ENCODE measurements around the gene ADRA2C. TPM values are rescaled to one million over a fixed set of nuclear protein-coding genes. Genes with fewer than 3 reads are reported as not detected.

Gene ADRA2C
- total and polyA plus RNA-seq, 2 experiments from 2014 or later: 6.3 to 7.7 TPM

- no peak for DNase-seq (ENCODE audit: low spot score)
- H4K20me1 ChIP-seq (ENCODE audit: insufficient read depth, poor library complexity, severe bottlenecking): no peaks in the 10 kb centered on the region
- H3K4me1 ChIP-seq (ENCODE audit: insufficient read depth): no peaks in the 10 kb centered on the region
- no peak overlapping the region for H3K4me3 ChIP-seq
- H2AFZ ChIP-seq: no peak overlapping the region
- H3K4me2 ChIP-seq: no peak overlapping the region
- no peaks in the 10 kb centered on the region for H3K36me3 ChIP-seq (replicated peaks; ENCODE audit: insufficient read depth, low read depth)
- no peaks in the 10 kb centered on the region for H3K79me2 ChIP-seq
- H3K9me3 ChIP-seq (ENCODE audit: low read depth): no peaks in the 10 kb centered on the region
- peaks cover 8% of the 10 kb centered on the region for H3K27me3 ChIP-seq
- 87% methylated on average over 2 of the region's 2 CpGs for WGBS (ENCODE audit: low lambda C conversion rate, missing lambda C conversion rate)
- H3K9me2 ChIP-seq (replicated peaks; ENCODE audit: insufficient read depth): no peaks in the 10 kb centered on the region
- no peak overlapping the region for H3K27ac ChIP-seq
- TF ChIP-seq EZH2 (IDR thresholded peaks at IDR 0.05; ENCODE audit: borderline replicate concordance) (no peak), EZH2phosphoT487 (IDR thresholded peaks at IDR 0.05; ENCODE audit: low read depth, severe bottlenecking, unreplicated experiment) (no peak)
- TF ChIP-seq, protein P1, sequence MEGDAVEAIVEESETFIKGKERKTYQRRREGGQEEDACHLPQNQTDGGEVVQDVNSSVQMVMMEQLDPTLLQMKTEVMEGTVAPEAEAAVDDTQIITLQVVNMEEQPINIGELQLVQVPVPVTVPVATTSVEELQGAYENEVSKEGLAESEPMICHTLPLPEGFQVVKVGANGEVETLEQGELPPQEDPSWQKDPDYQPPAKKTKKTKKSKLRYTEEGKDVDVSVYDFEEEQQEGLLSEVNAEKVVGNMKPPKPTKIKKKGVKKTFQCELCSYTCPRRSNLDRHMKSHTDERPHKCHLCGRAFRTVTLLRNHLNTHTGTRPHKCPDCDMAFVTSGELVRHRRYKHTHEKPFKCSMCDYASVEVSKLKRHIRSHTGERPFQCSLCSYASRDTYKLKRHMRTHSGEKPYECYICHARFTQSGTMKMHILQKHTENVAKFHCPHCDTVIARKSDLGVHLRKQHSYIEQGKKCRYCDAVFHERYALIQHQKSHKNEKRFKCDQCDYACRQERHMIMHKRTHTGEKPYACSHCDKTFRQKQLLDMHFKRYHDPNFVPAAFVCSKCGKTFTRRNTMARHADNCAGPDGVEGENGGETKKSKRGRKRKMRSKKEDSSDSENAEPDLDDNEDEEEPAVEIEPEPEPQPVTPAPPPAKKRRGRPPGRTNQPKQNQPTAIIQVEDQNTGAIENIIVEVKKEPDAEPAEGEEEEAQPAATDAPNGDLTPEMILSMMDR (IDR thresholded peaks at IDR 0.05; ENCODE audit: poor library complexity): no peak
These were observed 47.7 kb upstream of the ADRA2C start for GRCh38 chr4:3718462-3718861.

DNA sequence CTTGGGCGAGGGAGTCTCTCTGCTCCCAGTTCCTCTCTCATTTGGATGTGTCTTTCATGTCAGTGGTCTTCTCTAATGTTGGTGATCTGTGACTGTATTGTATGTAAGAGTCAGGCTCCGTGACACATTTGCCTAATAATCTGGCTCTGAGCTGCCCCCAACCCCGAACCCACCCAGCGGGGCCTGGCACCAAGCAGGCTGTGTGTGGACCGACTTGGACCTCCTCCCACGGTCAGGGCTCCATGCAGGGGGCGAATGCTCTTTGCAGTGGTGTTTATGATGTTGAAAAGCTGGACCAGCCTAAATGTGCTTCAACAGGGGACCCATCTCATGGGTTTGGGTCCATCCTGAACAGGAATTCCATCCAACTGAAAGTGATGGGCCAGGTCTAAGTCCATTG is 47.0 kb upstream of the ADRA2C start:
- no peak overlapping the region for H3K4me2 ChIP-seq
- H4K20me1 ChIP-seq (ENCODE audit: insufficient read depth, poor library complexity, severe bottlenecking): no peaks in the 10 kb centered on the region

GRCh38 chr4:3719836-3720235 is 46.3 kb upstream of the ADRA2C start:
- TF ChIP-seq, protein P1 (IDR thresholded peaks at IDR 0.05; ENCODE audit: poor library complexity): no peak
- TF ChIP-seq EZH2 (IDR thresholded peaks at IDR 0.05; ENCODE audit: borderline replicate concordance) (no peak), EZH2phosphoT487 (IDR thresholded peaks at IDR 0.05; ENCODE audit: low read depth, severe bottlenecking, unreplicated experiment) (no peak)
- H3K27me3 ChIP-seq: peaks cover 22% of the 10 kb centered on the region
- 85% methylated on average over 11 of the region's 11 CpGs for WGBS (ENCODE audit: low lambda C conversion rate, missing lambda C conversion rate)

More for the DNA sequence above, 47.0 kb upstream of the ADRA2C start:
- Histone ChIP-seq H3K36me3 (replicated peaks; ENCODE audit: insufficient read depth, low read depth) (no peaks in the 10 kb centered on the region), H2AFZ (no peak overlapping the region), H3K9me2 (replicated peaks; ENCODE audit: insufficient read depth) (no peaks in the 10 kb centered on the region), H3K27me3 (peaks cover 16% of the 10 kb centered on the region), H3K9me3 (ENCODE audit: low read depth) (no peaks in the 10 kb centered on the region), H3K4me1 (ENCODE audit: insufficient read depth) (no peaks in the 10 kb centered on the region), H3K27ac (no peak overlapping the region), H3K4me3 (no peak overlapping the region), H3K79me2 (no peaks in the 10 kb centered on the region)
- DNase-seq (ENCODE audit: low spot score): no peak
- TF ChIP-seq EZH2phosphoT487 (IDR thresholded peaks at IDR 0.05; ENCODE audit: low read depth, severe bottlenecking, unreplicated experiment) (no peak), EZH2 (IDR thresholded peaks at IDR 0.05; ENCODE audit: borderline replicate concordance) (no peak)
- TF ChIP-seq, protein P1 (IDR thresholded peaks at IDR 0.05; ENCODE audit: poor library complexity): no peak
- 87% methylated on average over 7 of the region's 7 CpGs for WGBS (ENCODE audit: low lambda C conversion rate, missing lambda C conversion rate)

DNA sequence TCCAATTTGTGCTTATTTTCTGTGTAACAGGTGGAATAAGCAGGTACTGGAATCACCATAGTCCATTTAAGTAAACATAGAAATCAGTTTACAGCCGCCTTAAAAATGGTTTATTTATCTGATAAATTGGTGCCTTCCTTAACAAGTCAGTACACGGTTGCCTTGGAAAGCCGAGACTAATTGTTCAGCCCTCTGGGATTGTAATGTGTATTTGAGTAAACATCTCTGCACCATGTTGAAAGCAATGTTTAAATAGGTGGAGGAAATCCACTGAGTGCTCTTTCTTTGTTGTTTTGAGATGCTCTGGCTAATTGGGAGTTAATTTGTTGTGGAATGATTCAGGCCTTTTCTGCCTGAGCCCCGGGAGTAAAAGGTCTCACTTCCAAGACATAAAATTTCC is 45.7 kb upstream of the ADRA2C start:
- no peaks in the 10 kb centered on the region for H3K9me3 ChIP-seq (ENCODE audit: low read depth)
- TF ChIP-seq EZH2phosphoT487 (IDR thresholded peaks at IDR 0.05; ENCODE audit: low read depth, severe bottlenecking, unreplicated experiment) (no peak), EZH2 (IDR thresholded peaks at IDR 0.05; ENCODE audit: borderline replicate concordance) (no peak)
- TF ChIP-seq, protein P1 (IDR thresholded peaks at IDR 0.05; ENCODE audit: poor library complexity): no peak

More at GRCh38 chr4:3719836-3720235, 46.3 kb upstream of the ADRA2C start:
- no peak for DNase-seq (ENCODE audit: low spot score)
- Histone ChIP-seq H3K36me3 (replicated peaks; ENCODE audit: insufficient read depth, low read depth) (no peaks in the 10 kb centered on the region), H3K4me1 (ENCODE audit: insufficient read depth) (no peaks in the 10 kb centered on the region), H3K9me3 (ENCODE audit: low read depth) (no peaks in the 10 kb centered on the region), H3K79me2 (no peaks in the 10 kb centered on the region), H3K4me2 (no peak overlapping the region), H3K27ac (no peak overlapping the region), H2AFZ (no peak overlapping the region), H3K4me3 (no peak overlapping the region), H4K20me1 (ENCODE audit: insufficient read depth, poor library complexity, severe bottlenecking) (no peaks in the 10 kb centered on the region), H3K9me2 (replicated peaks; ENCODE audit: insufficient read depth) (no peaks in the 10 kb centered on the region)

More for the DNA sequence above, 45.7 kb upstream of the ADRA2C start:
- no peak for DNase-seq (ENCODE audit: low spot score)
- H3K9me2 ChIP-seq (replicated peaks; ENCODE audit: insufficient read depth): no peaks in the 10 kb centered on the region
- WGBS (ENCODE audit: low lambda C conversion rate, missing lambda C conversion rate): 27% methylated on average over 4 of the region's 4 CpGs
- H3K79me2 ChIP-seq: no peaks in the 10 kb centered on the region
- H3K4me3 ChIP-seq: no peak overlapping the region
- peaks cover 28% of the 10 kb centered on the region for H3K27me3 ChIP-seq
- no peak overlapping the region for H3K4me2 ChIP-seq
- H3K4me1 ChIP-seq (ENCODE audit: insufficient read depth): no peaks in the 10 kb centered on the region
- H3K27ac ChIP-seq: no peak overlapping the region
- H2AFZ ChIP-seq: no peak overlapping the region
- H4K20me1 ChIP-seq (ENCODE audit: insufficient read depth, poor library complexity, severe bottlenecking): no peaks in the 10 kb centered on the region
- no peaks in the 10 kb centered on the region for H3K36me3 ChIP-seq (replicated peaks; ENCODE audit: insufficient read depth, low read depth)

Measured in hepatocyte (in vitro differentiated cells).